Measurements from ENCODE around the gene CST9L. TPM values are rescaled to one million over a fixed set of nuclear protein-coding genes. Genes with fewer than 3 reads are reported as not detected.

The CST9L gene
- total RNA-seq, 4 donors from 2014 or later: not detected

DNA sequence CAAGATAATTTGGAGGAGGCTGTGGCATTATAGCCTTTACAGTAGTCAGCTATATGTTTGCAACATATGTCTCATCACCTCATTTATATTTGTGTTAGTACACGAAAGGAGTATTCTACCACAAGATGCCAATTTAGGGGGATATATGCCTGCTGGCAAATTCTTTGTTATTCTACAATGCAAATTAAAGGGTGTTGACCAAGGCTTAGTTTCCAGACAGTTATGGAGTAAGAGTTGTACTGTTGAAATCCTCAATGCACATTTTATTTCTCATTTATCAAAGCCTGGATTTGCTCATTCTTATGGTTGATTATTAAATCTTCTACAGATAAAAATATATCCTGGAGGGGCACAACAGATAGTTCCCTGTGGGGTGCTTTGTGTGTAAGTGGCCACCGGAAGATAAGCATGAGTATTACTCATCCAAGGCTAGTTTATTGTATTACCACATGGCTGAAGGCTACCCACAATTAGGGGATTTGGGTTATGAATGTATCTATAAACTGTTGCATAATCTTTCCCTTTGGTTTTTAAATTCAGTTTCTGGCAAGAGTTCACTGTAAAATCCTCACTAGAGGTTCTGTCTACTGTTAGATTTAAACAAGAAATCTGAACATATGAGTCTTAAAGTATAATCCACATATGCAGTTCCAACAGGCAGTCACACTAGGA is 28.4 kb upstream of the CST9L start:
- 53 to 59% methylated on average over 2 of the region's 2 CpGs for WGBS, 2 donors (ENCODE audit: low coverage in 1 of 2)
- DNase-seq: no peak
- Histone ChIP-seq H3K4me3 (no peak overlapping the region), H3K9me3 (no peaks in the 10 kb centered on the region), H3K27ac (no peak overlapping the region), H3K4me1 (no peaks in the 10 kb centered on the region), H3K36me3 (no peaks in the 10 kb centered on the region), H3K27me3 (no peaks in the 10 kb centered on the region)
- intact Hi-C loops (cut with DNase I; ENCODE audit: low total_unique reads): no loop called here
- in situ Hi-C loops (cut with MboI; ENCODE audit: low pct_ligation_motif_present in 1 of 4, low pct_unique_long_range_greater_than_20kb in 1 of 4, low sequenced_read_pairs in 3 of 4): loop anchor here in 1 of 4 donors (25.0 kb wide), 1 partner anchor 109 kb away; the partner anchor contains the start of gene CST8
- no peak for TF ChIP-seq EP300 (IDR thresholded peaks at IDR 0.05; ENCODE audit: low read depth)
- no peak for TF ChIP-seq CTCF (IDR thresholded peaks at IDR 0.05)
- TF ChIP-seq POLR2A (IDR thresholded peaks at IDR 0.05): no peak
- TF ChIP-seq POLR2AphosphoS5 (IDR thresholded peaks at IDR 0.05): no peak

DNA sequence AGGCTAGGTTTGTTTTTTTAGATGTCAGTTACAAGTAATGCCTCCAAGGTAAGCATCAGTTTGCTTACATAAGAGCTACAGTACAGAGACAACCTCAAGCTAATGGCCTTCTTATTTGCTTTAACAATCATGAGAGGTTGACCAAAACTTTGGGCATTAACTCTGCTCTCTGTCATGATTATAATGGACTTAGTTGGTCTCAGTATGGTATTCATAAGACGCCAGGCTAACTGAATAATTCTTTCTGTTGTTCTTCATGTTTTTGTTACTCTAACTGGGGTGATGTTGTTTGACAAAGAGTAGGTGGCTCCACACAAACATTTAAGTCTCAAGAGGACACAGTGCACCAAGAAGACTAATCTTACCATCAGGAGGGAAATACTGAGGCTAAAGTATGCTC is 27.7 kb upstream of the CST9L start:
- WGBS, 2 donors (ENCODE audit: low coverage in 1 of 2): 85 to 88% methylated on average over 1 of the region's 1 CpG
- no peaks in the 10 kb centered on the region for H3K4me1 ChIP-seq
- no peak for TF ChIP-seq POLR2AphosphoS5 (IDR thresholded peaks at IDR 0.05)
- TF ChIP-seq POLR2A (IDR thresholded peaks at IDR 0.05): no peak
- no peak for TF ChIP-seq EP300 (IDR thresholded peaks at IDR 0.05; ENCODE audit: low read depth)
- TF ChIP-seq CTCF (IDR thresholded peaks at IDR 0.05): no peak
- no peaks in the 10 kb centered on the region for H3K9me3 ChIP-seq
- intact Hi-C loops (cut with DNase I; ENCODE audit: low total_unique reads) (no loop called here), in situ Hi-C loops (cut with MboI; ENCODE audit: low pct_ligation_motif_present in 1 of 4, low pct_unique_long_range_greater_than_20kb in 1 of 4, low sequenced_read_pairs in 3 of 4) (loop anchor here in 1 of 4 donors (25.0 kb wide), 1 partner anchor 109 kb away; the partner anchor contains the start of gene CST8)
- no peaks in the 10 kb centered on the region for H3K36me3 ChIP-seq
- DNase-seq: no peak
- no peak overlapping the region for H3K4me3 ChIP-seq
- no peaks in the 10 kb centered on the region for H3K27me3 ChIP-seq
- no peak overlapping the region for H3K27ac ChIP-seq

- no peak overlapping the region for H3K27ac ChIP-seq
- H3K27me3 ChIP-seq: no peaks in the 10 kb centered on the region
- TF ChIP-seq POLR2A (IDR thresholded peaks at IDR 0.05): no peak
- no peak for TF ChIP-seq CTCF (IDR thresholded peaks at IDR 0.05)
- no peak for TF ChIP-seq EP300 (IDR thresholded peaks at IDR 0.05; ENCODE audit: low read depth)
- no peak for TF ChIP-seq POLR2AphosphoS5 (IDR thresholded peaks at IDR 0.05)
- intact Hi-C loops (cut with DNase I; ENCODE audit: low total_unique reads): no loop called here
- in situ Hi-C loops (cut with MboI; ENCODE audit: low pct_ligation_motif_present in 1 of 4, low pct_unique_long_range_greater_than_20kb in 1 of 4, low sequenced_read_pairs in 3 of 4): loop anchor here in 1 of 4 donors (25.0 kb wide), 1 partner anchor 101 kb away; the partner anchor contains the start of gene CST8
- no peaks in the 10 kb centered on the region for H3K4me1 ChIP-seq
- no peaks in the 10 kb centered on the region for H3K36me3 ChIP-seq
- H3K4me3 ChIP-seq: no peak overlapping the region
- DNase-seq: no peak
- 76 to 89% methylated on average over 2 to 9 of the region's 10 CpGs for WGBS, 2 donors (ENCODE audit: low coverage in 1 of 2)
- H3K9me3 ChIP-seq: no peaks in the 10 kb centered on the region
Measured at GRCh38 chr20:23588434-23589403, 20.4 kb upstream of the CST9L start.

DNA sequence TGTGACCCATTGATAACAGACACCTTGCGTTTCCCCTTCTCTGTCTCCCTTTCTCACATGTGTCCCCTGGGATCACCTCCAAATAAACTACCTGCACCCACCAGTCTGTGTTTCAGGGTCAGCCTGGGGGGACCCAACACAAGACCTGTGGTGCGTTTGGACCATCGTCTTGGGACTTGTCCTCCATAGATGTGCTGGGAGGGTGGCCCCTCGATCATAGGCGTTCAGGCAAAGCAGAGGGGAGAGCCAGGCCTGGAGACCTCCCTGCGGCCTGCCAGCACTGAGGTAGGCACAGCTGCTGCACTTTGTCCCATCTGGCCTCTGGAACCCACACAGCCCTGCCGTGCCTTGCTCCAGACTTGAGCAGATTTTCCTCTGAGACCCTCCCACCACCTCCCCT is 19.3 kb upstream of the CST9L start:
- H3K4me1 ChIP-seq: no peaks in the 10 kb centered on the region
- intact Hi-C loops (cut with DNase I; ENCODE audit: low total_unique reads) (no loop called here), in situ Hi-C loops (cut with MboI; ENCODE audit: low pct_ligation_motif_present in 1 of 4, low pct_unique_long_range_greater_than_20kb in 1 of 4, low sequenced_read_pairs in 3 of 4) (loop anchor here in 1 of 4 donors (25.0 kb wide), 1 partner anchor 100 kb away; the partner anchor contains the start of gene CST8)
- DNase-seq: no peak
- no peaks in the 10 kb centered on the region for H3K9me3 ChIP-seq
- TF ChIP-seq EP300 (IDR thresholded peaks at IDR 0.05; ENCODE audit: low read depth) (no peak), POLR2AphosphoS5 (IDR thresholded peaks at IDR 0.05) (no peak), CTCF (IDR thresholded peaks at IDR 0.05) (no peak), POLR2A (IDR thresholded peaks at IDR 0.05) (no peak)
- no peak overlapping the region for H3K4me3 ChIP-seq
- WGBS, 2 donors (ENCODE audit: low coverage in 1 of 2): 72 to 96% methylated on average over 4 to 7 of the region's 7 CpGs
- no peaks in the 10 kb centered on the region for H3K27me3 ChIP-seq
- no peak overlapping the region for H3K27ac ChIP-seq
- H3K36me3 ChIP-seq: no peaks in the 10 kb centered on the region
